IPS-20b (cell line): ENCODE results near the gene PKMYT1.

Experiments
- H3K27ac ChIP-seq: one replicate; pipeline ENCODE4 v1.5.1; 2013; ENCODE audit warnings: low read length
- H3K27me3 ChIP-seq: 2 replicates; pipeline ENCODE4 v1.6.1; 2013; ENCODE audit warnings: mild to moderate bottlenecking, low read length, inconsistent platforms; ENCODE audit not compliant: insufficient read depth
- H3K36me3 ChIP-seq: 2 replicates; pipeline ENCODE4 v1.6.1; 2013; ENCODE audit warnings: low read depth, mild to moderate bottlenecking, inconsistent platforms, low read length, moderate library complexity; ENCODE audit not compliant: insufficient read depth
- H3K4me1 ChIP-seq: 2 replicates; pipeline ENCODE4 v1.6.1; 2013; ENCODE audit warnings: mild to moderate bottlenecking, control low read depth, inconsistent platforms, low read length, moderate library complexity; ENCODE audit not compliant: insufficient read depth
- H3K4me3 ChIP-seq: 2 replicates; pipeline ENCODE4 v1.5.1; 2013; ENCODE audit warnings: mild to moderate bottlenecking, low read length, inconsistent platforms
- H3K9ac ChIP-seq: 2 replicates; pipeline ENCODE4 v1.6.1; 2013; ENCODE audit warnings: low read depth, mild to moderate bottlenecking, inconsistent platforms, low read length, moderate library complexity
- H3K9me3 ChIP-seq: 2 replicates; pipeline ENCODE4 v1.6.1; 2013; ENCODE audit warnings: mild to moderate bottlenecking, low read depth, low read length, inconsistent platforms; ENCODE audit not compliant: insufficient read depth

Gene PKMYT1

GRCh38 chr16:2923481-2923880 lies 56.8 kb downstream of the PKMYT1 start:
- Histone ChIP-seq H3K9ac (no peak overlapping the region), H3K27me3 (peaks cover 12% of the 10 kb centered on the region; the same call in 1 of the 2 replicates), H3K9me3 (no peaks in the 10 kb centered on the region), H3K27ac (no peak overlapping the region), H3K4me1 (peaks cover 7% of the 10 kb centered on the region; the same call in 1 of the 2 replicates), H3K4me3 (no peak overlapping the region), H3K36me3 (no peaks in the 10 kb centered on the region)
